Fibroblast of mammary gland (primary cell): ENCODE measurements around the gene KRT10.

ENCODE experiments used
- DNase-seq: peaks from one replicate; pipeline ENCODE4 v3.0.0-alpha.2; 2010; ENCODE audit warnings: low read depth
- H3K4me3 ChIP-seq: 2 replicates; pipeline ENCODE4 v1.5.1; 2011; ENCODE audit warnings: low read depth, mild to moderate bottlenecking, low read length, moderate library complexity; ENCODE audit not compliant: control insufficient read depth
- TF ChIP-seq, protein P1 (sequence below): conservative IDR thresholded peaks from 2 replicates; pipeline ENCODE4 v1.5.1; 2011; ENCODE audit warnings: low read depth, low read length, inconsistent platforms; ENCODE audit not compliant: control insufficient read depth, insufficient read depth

The KRT10 gene

DNA sequence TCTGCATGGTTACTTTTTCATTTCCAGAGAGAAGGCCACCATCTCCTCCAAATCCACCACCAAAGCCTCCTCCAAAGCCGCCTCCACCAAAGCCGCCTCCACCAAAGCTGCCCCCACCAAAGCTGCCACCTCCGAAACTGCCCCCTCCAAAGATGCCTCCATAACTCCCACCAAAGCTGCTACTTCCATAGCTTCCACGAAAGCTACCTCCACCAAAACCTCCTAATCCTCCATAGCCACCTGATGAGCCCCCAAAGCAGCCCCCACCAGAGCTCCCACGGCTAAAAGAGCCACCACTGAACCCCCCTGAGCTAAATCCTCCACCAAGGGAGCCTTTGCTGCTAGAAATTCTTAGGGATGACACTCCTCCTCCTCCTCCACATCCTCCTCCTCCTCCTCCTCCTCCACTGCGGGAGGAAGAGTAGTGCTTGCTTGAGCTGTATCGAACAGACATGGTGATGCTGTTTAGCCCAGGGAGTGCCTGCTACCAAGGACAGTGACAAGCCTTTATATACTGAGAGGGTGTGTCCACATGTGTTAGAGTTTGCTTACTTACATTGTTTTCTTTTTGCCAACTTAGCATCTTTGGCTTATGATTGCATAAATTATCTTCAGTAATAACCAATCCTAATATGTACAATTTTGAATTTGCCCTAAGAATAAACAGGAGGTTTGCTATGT lies at the start of gene KRT10:
KRT10 (minus strand) TSS at position 483 of the 681 bp plus-strand sequence; CDS start at position 454, 29 bp downstream.
- TF ChIP-seq, protein P1, sequence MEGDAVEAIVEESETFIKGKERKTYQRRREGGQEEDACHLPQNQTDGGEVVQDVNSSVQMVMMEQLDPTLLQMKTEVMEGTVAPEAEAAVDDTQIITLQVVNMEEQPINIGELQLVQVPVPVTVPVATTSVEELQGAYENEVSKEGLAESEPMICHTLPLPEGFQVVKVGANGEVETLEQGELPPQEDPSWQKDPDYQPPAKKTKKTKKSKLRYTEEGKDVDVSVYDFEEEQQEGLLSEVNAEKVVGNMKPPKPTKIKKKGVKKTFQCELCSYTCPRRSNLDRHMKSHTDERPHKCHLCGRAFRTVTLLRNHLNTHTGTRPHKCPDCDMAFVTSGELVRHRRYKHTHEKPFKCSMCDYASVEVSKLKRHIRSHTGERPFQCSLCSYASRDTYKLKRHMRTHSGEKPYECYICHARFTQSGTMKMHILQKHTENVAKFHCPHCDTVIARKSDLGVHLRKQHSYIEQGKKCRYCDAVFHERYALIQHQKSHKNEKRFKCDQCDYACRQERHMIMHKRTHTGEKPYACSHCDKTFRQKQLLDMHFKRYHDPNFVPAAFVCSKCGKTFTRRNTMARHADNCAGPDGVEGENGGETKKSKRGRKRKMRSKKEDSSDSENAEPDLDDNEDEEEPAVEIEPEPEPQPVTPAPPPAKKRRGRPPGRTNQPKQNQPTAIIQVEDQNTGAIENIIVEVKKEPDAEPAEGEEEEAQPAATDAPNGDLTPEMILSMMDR = no peak
- no peak for DNase-seq
- H3K4me3 ChIP-seq = no peak within 1 kb of the TSS

DNA sequence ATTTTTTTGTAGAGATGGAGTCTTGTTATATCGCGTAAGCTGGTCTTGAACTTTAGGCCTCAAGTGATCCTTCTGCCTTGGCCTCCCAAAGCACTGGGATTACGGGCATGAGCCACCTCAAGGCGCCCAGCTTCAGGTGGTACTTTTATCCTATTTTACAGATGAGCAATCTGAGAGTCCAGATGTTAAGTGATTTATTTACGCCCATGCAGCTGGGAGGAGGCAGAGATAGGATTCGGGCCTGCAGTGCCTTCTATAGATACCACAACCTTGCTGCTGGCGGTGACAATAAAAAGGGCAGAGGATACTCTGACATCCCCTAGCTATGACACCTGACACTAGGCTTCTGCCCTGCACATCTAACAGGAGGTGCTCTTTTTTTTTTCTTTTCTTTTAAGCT lies 48.9 kb upstream of the KRT10 start:
- H3K4me3 ChIP-seq = no peak overlapping the region
- TF ChIP-seq, protein P1 = no peak
- DNase-seq = no peak

DNA sequence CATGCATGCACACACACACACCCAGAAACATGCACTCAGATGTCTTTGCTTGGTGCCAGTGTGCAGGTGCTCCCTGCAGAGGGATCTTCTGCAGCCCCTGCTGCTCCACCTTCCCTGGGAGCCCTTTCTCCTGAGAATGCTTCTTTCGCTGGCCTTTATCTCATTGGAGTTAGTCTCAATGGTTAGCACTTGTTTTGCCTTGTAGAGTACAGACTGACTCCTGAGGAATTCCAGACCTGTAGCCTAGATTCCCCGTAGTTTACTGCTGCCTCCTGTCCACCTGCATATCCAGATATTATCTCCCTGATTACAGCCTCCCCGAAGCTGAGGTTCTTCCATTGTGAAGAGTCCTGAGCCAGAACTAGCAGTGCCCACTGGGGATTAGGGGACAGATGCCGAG lies 47.7 kb upstream of the KRT10 start:
- TF ChIP-seq, protein P1 = no peak

DNA sequence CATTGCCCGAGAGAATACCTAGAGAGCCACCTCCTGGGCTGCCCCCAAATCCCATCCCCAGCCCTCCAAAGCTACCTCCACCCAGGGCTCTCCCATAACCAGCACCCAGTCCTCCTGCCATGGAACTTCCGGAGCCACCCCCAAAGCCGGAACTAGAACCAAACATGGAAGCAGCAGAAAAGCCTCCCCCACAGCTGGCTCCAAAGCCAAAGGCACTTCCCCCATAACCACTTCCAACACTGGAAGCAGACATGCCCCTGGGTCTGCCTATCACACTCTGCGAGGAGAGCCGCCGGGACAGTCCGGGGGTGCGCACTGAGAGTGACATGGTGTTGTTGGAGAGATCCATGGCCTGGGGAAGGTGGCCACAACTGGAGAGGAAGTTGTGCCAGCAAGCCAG lies 44.4 kb upstream of the KRT10 start, which contains the start of gene KRT12:
KRT12 (minus strand) TSS at position 386 of the 400 bp plus-strand sequence; CDS start at position 349, 37 bp downstream.
- no peak within 1 kb of the TSS for H3K4me3 ChIP-seq
- no peak for DNase-seq
- TF ChIP-seq, protein P1 = no peak

More for the DNA sequence above, 47.7 kb upstream of the KRT10 start:
- no peak overlapping the region for H3K4me3 ChIP-seq
- DNase-seq = no peak

DNA sequence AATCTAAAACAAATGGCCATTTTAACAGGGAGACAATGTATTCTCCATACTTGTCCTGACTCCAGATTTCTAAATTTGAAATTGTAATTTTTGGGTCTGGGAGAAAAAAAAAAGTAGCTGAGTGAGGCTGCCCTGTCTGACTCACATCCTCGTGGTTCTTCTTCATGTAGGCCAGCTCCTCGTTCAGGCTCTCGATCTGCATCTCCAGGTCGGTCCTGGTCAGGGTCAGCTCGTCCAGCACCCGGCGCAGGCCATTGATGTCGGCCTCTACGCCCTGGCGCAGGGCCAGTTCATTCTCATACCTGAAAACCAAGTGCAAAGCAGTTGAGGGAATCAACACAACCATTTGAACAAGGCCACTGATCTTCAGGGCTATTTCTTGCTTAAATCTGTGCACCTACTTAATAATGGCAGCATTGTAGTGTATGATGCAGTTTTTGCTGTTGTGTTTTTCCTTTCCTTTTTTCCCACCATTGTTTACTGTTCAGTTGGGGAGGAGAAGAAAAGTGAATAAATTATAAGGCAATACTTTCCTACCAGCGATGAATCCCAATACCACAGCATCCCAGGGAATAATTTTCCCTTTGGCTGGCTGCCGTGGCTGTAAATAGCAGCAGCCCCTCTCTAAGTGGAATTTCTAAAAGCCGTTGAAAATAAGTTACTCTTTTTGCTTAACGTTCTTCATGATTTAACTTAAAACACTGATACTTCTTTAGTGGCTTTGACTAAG lies 42.4 kb upstream of the KRT10 start:
- TF ChIP-seq, protein P1 = no peak
- H3K4me3 ChIP-seq = no peak overlapping the region
- DNase-seq = peak; percentile 38

DNA sequence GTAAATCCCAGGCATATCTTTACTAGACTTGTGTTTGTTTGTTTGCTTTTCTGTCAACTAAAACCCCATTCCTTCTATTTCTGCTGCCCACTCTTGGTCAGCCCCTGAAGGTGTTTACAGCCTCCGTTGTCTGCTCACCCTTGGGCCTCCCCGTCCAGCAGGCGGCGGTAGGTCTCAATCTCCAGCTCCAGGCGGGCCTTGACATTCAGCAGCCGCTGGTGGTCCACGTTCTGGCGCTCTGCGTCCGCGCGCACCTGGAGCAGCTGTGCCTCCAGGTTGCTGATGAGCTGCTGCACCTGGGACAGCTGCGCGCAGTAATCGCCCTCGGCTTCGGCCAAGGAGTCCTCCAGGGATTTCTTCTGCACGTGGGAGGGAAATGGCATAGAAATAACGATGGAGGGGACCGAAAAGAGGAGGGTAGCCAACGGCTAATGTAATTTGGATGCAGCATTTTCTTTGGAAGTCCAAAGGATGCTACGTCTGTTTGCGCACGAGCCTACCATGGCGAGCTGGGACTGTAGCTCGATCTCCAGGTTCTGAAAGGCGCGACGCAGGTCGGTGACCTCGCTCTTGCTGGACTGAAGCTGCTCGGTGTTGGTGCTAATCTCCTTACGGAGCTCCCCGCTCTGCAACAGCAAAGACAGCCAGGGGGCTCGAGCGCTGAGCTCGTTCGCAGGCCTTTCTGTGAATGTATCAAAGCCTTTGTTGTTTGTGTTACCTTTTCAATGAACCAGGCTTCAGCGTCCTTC lies 40.7 kb upstream of the KRT10 start:
- TF ChIP-seq, protein P1 = peak; percentile 4
- DNase-seq = no peak
- H3K4me3 ChIP-seq = no peak overlapping the region
